Caco-2 (cell line): ENCODE results near the gene LUC7L. TPM values are rescaled to one million over a fixed set of nuclear protein-coding genes. Genes with fewer than 3 reads are reported as not detected.

Experiments used
- BruUV-seq: library from RNA; stranded (reverse); fragments of 400-500 nt; replicated peaks from 2 replicates; lab custom pipeline; 2021; lab: Mats Ljungman, UMichigan
- CTCF ChIA-PET: fragments of 300-600 bp; sonication (Branson Sonifier 250); formaldehyde crosslinking; loops from one replicate; lab custom pipeline; 2022; ENCODE audit warnings: antibody characterized with exemption; lab: Charles Lee
- POLR2A ChIA-PET: fragments of 300-600 bp; sonication (Branson Sonifier 250); formaldehyde crosslinking; loops from one replicate; lab custom pipeline; 2022; ENCODE audit warnings: antibody characterized with exemption; lab: Charles Lee
- DNase-seq, 2 experiments: peaks; one replicate each; pipeline versions ENCODE4 v3.0.0 to v3.0.0-alpha.2; 2020 to 2022
- H3K27me3 ChIP-seq: replicated peaks from 2 replicates; pipeline ENCODE4 v1.6.0; 2011; ENCODE audit warnings: low read length; ENCODE audit not compliant: control insufficient read depth, insufficient read depth
- H3K36me3 ChIP-seq: 2 replicates; pipeline ENCODE4 v1.5.1; 2011; ENCODE audit warnings: low read length; ENCODE audit not compliant: control insufficient read depth, insufficient read depth
- H3K4me1 ChIP-seq: fragments of 250-450 bp; sonication (Bioruptor Pico); 2 replicates; pipeline ENCODE4 v1.5.1; 2020; ENCODE audit warnings: mild to moderate bottlenecking
- H3K4me3 ChIP-seq: 2 replicates; pipeline ENCODE4 v1.5.1; 2011; ENCODE audit warnings: low read depth, mild to moderate bottlenecking, control low read depth, low read length
- H3K9me3 ChIP-seq: fragments of 250-450 bp; sonication (Bioruptor Pico); 2 replicates; pipeline ENCODE4 v1.5.1; 2020; ENCODE audit warnings: mild to moderate bottlenecking, moderate library complexity
- H3K27ac Mint-ChIP-seq: one replicate; pipeline ENCODE4 v1.8.0; 2022; ENCODE audit warnings: mixed read lengths; ENCODE audit not compliant: unreplicated experiment
- H3K27me3 Mint-ChIP-seq: one replicate; pipeline ENCODE4 v1.8.0; 2022; ENCODE audit warnings: mixed read lengths; ENCODE audit not compliant: insufficient read depth, unreplicated experiment
- H3K36me3 Mint-ChIP-seq: one replicate; pipeline ENCODE4 v1.8.0; 2022; ENCODE audit warnings: mild to moderate bottlenecking, mixed read lengths; ENCODE audit not compliant: insufficient read depth, unreplicated experiment
- H3K4me1 Mint-ChIP-seq: one replicate; pipeline ENCODE4 v1.8.0; 2022; ENCODE audit warnings: low read depth, mixed read lengths; ENCODE audit not compliant: unreplicated experiment
- H3K4me3 Mint-ChIP-seq: one replicate; pipeline ENCODE4 v1.8.0; 2022; ENCODE audit warnings: mild to moderate bottlenecking, moderate library complexity, mixed read lengths; ENCODE audit not compliant: unreplicated experiment
- H3K9me3 Mint-ChIP-seq: one replicate; pipeline ENCODE4 v1.8.0; 2022; ENCODE audit warnings: mixed read lengths; ENCODE audit not compliant: unreplicated experiment
- CTCF ChIP-seq, 2 experiments: fragments of 200-600 bp in 1 of 2; IDR thresholded peaks; 1 replicate in 1 of 2; 2 replicates in 1 of 2; pipeline versions ENCODE4 v1.5.1 to v1.8.0; 2011 to 2022; ENCODE audit warnings: antibody characterized with exemption in 1 of 2, control low read depth in 1 of 2, inconsistent platforms in 1 of 2, low read depth in 1 of 2, low read length in 1 of 2, mild to moderate bottlenecking in 1 of 2, moderate library complexity in 1 of 2; ENCODE audit not compliant: insufficient read depth in 1 of 2, severe bottlenecking in 1 of 2, unreplicated experiment in 1 of 2
- intact Hi-C: fragments of 100-400 bp; cut with micrococcal nuclease; formaldehyde crosslinking; loops from one replicate; pipeline ENCODE4 v1.10.0; 2022; ENCODE audit not compliant: unreplicated experiment
- total RNA-seq: library from RNA; stranded (reverse); gene quantifications from 2 replicates; pipeline ENCODE4 v1.2.3, GENCODE V29; 2022

Gene LUC7L
- total RNA-seq, 1 experiment from 2014 or later, result 80.7 TPM

- Histone ChIP-seq H3K36me3 (no peaks in the 10 kb centered on the region), H3K4me3 (no peak overlapping the region), H3K27me3 (no peaks in the 10 kb centered on the region), H3K9me3 (no peaks in the 10 kb centered on the region), H3K4me1 (no peaks in the 10 kb centered on the region)
- BruUV-seq, result no TSS peak
- no peak overlapping the region for H3K27ac Mint-ChIP-seq
- H3K9me3 Mint-ChIP-seq, result no peaks in the 10 kb centered on the region
- no peaks in the 10 kb centered on the region for H3K4me1 Mint-ChIP-seq
- H3K4me3 Mint-ChIP-seq, result no peak overlapping the region
- TF ChIP-seq CTCF (IDR thresholded peaks at IDR 0.05; ENCODE audit: insufficient read depth in 1 of 2, low read depth in 1 of 2, low read length in 1 of 2, severe bottlenecking in 1 of 2, unreplicated experiment in 1 of 2), result no peak
- CTCF ChIA-PET, result no interaction called here
- DNase-seq, result no peak
- POLR2A ChIA-PET, result no interaction called here
- no peaks in the 10 kb centered on the region for H3K27me3 Mint-ChIP-seq
- intact Hi-C loops, result no loop called here
- H3K36me3 Mint-ChIP-seq, result no peaks in the 10 kb centered on the region
Measured at GRCh38 chr16:242281-242680, 13.0 kb upstream of the LUC7L start.

- ChIA-PET POLR2A (no interaction called here), CTCF (interaction anchor here (0.6 to 1.5 kb wide), 3 partner anchors 37 to 60 kb away, joined by 3 to 5 read pairs (median 3); no protein-coding TSS in a partner anchor)
- no TSS peak for BruUV-seq
- H3K4me3 ChIP-seq, result no peak overlapping the region
- intact Hi-C loops, result no loop called here
- H3K27ac Mint-ChIP-seq, result no peak overlapping the region
- H3K36me3 ChIP-seq, result no peaks in the 10 kb centered on the region
- H3K4me1 Mint-ChIP-seq, result no peaks in the 10 kb centered on the region
- H3K27me3 ChIP-seq, result no peaks in the 10 kb centered on the region
- H3K4me3 Mint-ChIP-seq, result no peak overlapping the region
- no peaks in the 10 kb centered on the region for H3K9me3 Mint-ChIP-seq
- DNase-seq, result no peak
- H3K9me3 ChIP-seq, result no peaks in the 10 kb centered on the region
- no peaks in the 10 kb centered on the region for H3K27me3 Mint-ChIP-seq
- H3K36me3 Mint-ChIP-seq, result peaks cover 3% of the 10 kb centered on the region
- H3K4me1 ChIP-seq, result no peaks in the 10 kb centered on the region
- no peak for TF ChIP-seq CTCF (IDR thresholded peaks at IDR 0.05; ENCODE audit: insufficient read depth in 1 of 2, low read depth in 1 of 2, low read length in 1 of 2, severe bottlenecking in 1 of 2, unreplicated experiment in 1 of 2)
Measured at GRCh38 chr16:240559-240958, 11.3 kb upstream of the LUC7L start.

GRCh38 chr16:239948-240277, 10.7 kb upstream of the LUC7L start:
- DNase-seq, result no peak
- H3K4me1 ChIP-seq, result no peaks in the 10 kb centered on the region
- no peak overlapping the region for H3K4me3 Mint-ChIP-seq
- H3K36me3 ChIP-seq, result no peaks in the 10 kb centered on the region
- POLR2A ChIA-PET, result no interaction called here
- no peak overlapping the region for H3K4me3 ChIP-seq
- H3K27me3 Mint-ChIP-seq, result no peaks in the 10 kb centered on the region
- H3K4me1 Mint-ChIP-seq, result no peaks in the 10 kb centered on the region
- BruUV-seq, result no TSS peak
- H3K9me3 ChIP-seq, result no peaks in the 10 kb centered on the region
- CTCF ChIA-PET, result interaction anchor here (0.6 to 2.0 kb wide), 4 partner anchors 37 to 113 kb away, joined by 3 to 5 read pairs (median 4); no protein-coding TSS in a partner anchor
- H3K27ac Mint-ChIP-seq, result peak overlapping the region; percentile 67
- no peak for TF ChIP-seq CTCF (IDR thresholded peaks at IDR 0.05; ENCODE audit: insufficient read depth in 1 of 2, low read depth in 1 of 2, low read length in 1 of 2, severe bottlenecking in 1 of 2, unreplicated experiment in 1 of 2)
- no peaks in the 10 kb centered on the region for H3K27me3 ChIP-seq
- peaks cover 9% of the 10 kb centered on the region for H3K36me3 Mint-ChIP-seq
- intact Hi-C loops, result no loop called here
- no peaks in the 10 kb centered on the region for H3K9me3 Mint-ChIP-seq
